Effector memory CD8-positive, alpha-beta T cell (primary cell): ENCODE measurements around the gene BRD8.
A peak's percentile ranks its signal among the peaks of the same experiment; 100 is the strongest.
"Not testable (repeated sequence)": the region's sequence is repeated elsewhere in the genome, so short reads cannot be mapped to it uniquely, and the experiment has no call there.

ENCODE experiments used
- ATAC-seq: fragments of 150-1000 bp; cut with Tn5 transposase; replicated peaks from 2 replicates; pipeline ENCODE4 v1.10.0; 2021; ENCODE audit warnings: mild to moderate bottlenecking, moderate library complexity
- DNase-seq, 3 experiments: peaks; one replicate each; pipeline ENCODE4 v3.0.0; 2021
- H3K27ac Mint-ChIP-seq, 2 donors: one replicate each; pipeline ENCODE4 v1.8.0; 2022; ENCODE audit warnings: mild to moderate bottlenecking in 2 of 2, mixed read lengths in 2 of 2, moderate library complexity in 2 of 2
- H3K27me3 Mint-ChIP-seq, 2 donors: one replicate each; pipeline ENCODE4 v1.8.0; 2022; ENCODE audit warnings: mixed read lengths in 2 of 2
- H3K36me3 Mint-ChIP-seq: one replicate; pipeline ENCODE4 v1.8.0; 2022; ENCODE audit warnings: mild to moderate bottlenecking, moderate library complexity, mixed read lengths; ENCODE audit not compliant: insufficient read depth
- H3K4me1 Mint-ChIP-seq, 2 donors: one replicate each; pipeline ENCODE4 v1.8.0; 2022; ENCODE audit warnings: low read depth in 2 of 2, mixed read lengths in 2 of 2
- H3K4me3 Mint-ChIP-seq, 2 donors: one replicate each; pipeline ENCODE4 v1.8.0; 2022; ENCODE audit warnings: mild to moderate bottlenecking in 2 of 2, mixed read lengths in 2 of 2, moderate library complexity in 2 of 2
- H3K9me3 Mint-ChIP-seq, 2 donors: one replicate each; pipeline ENCODE4 v1.8.0; 2022; ENCODE audit warnings: mixed read lengths in 2 of 2

BRD8 gene

GRCh38 chr5:138180841-138181240 lies 2.4 kb upstream of the BRD8 start:
- no peaks in the 10 kb centered on the region for H3K9me3 Mint-ChIP-seq
- H3K36me3 Mint-ChIP-seq: peaks cover 16% of the 10 kb centered on the region
- no peak overlapping the region for H3K4me3 Mint-ChIP-seq
- H3K27ac Mint-ChIP-seq: no peak overlapping the region
- ATAC-seq: no peak
- peaks cover 4 to 7% of the 10 kb centered on the region in 2 donors for H3K4me1 Mint-ChIP-seq
- DNase-seq: no peak
- H3K27me3 Mint-ChIP-seq: no peaks in the 10 kb centered on the region

GRCh38 chr5:138180183-138180782 lies 1.9 kb upstream of the BRD8 start:
- H3K4me1 Mint-ChIP-seq: peaks cover 4 to 7% of the 10 kb centered on the region in 2 donors
- peak in 1 of 3 experiments; percentile 15 for DNase-seq
- H3K9me3 Mint-ChIP-seq: no peaks in the 10 kb centered on the region
- H3K27me3 Mint-ChIP-seq: no peaks in the 10 kb centered on the region
- ATAC-seq: no peak
- peaks cover 21% of the 10 kb centered on the region for H3K36me3 Mint-ChIP-seq
- H3K4me3 Mint-ChIP-seq: peak overlapping the region in 1 of 2 donors; percentile 54
- H3K27ac Mint-ChIP-seq: no peak overlapping the region

- ATAC-seq (no peak), DNase-seq (no peak)
- H3K4me3 Mint-ChIP-seq: no peak overlapping the region
- H3K27ac Mint-ChIP-seq: no peak overlapping the region
- peaks cover 4 to 7% of the 10 kb centered on the region in 2 donors for H3K4me1 Mint-ChIP-seq
- no peaks in the 10 kb centered on the region for H3K27me3 Mint-ChIP-seq
- peaks cover 29% of the 10 kb centered on the region for H3K36me3 Mint-ChIP-seq
- no peaks in the 10 kb centered on the region for H3K9me3 Mint-ChIP-seq
These were observed 937 bp upstream of the BRD8 start for GRCh38 chr5:138179277-138179857.

GRCh38 chr5:138177941-138178515 lies 402 bp downstream of the BRD8 start:
- ATAC-seq: peak; percentile 19
- Mint-ChIP-seq H3K36me3 (peaks cover 39% of the 10 kb centered on the region), H3K27ac (no peak overlapping the region), H3K9me3 (no peaks in the 10 kb centered on the region), H3K4me3 (no peak overlapping the region), H3K4me1 (peaks cover 4 to 7% of the 10 kb centered on the region in 2 donors), H3K27me3 (no peaks in the 10 kb centered on the region)
- DNase-seq: peak in 1 of 3 experiments; percentile 2

- DNase-seq (no peak), ATAC-seq (no peak)
- no peaks in the 10 kb centered on the region for H3K9me3 Mint-ChIP-seq
- H3K27ac Mint-ChIP-seq: no peak overlapping the region
- no peaks in the 10 kb centered on the region for H3K27me3 Mint-ChIP-seq
- H3K4me1 Mint-ChIP-seq: peaks cover 1 to 4% of the 10 kb centered on the region in 2 donors
- H3K36me3 Mint-ChIP-seq: peaks cover 96% of the 10 kb centered on the region
- no peak overlapping the region for H3K4me3 Mint-ChIP-seq
These were observed 8.1 kb downstream of the BRD8 start for GRCh38 chr5:138170299-138170698.

- Mint-ChIP-seq H3K27me3 (no peaks in the 10 kb centered on the region), H3K9me3 (no peaks in the 10 kb centered on the region), H3K36me3 (peaks cover 97% of the 10 kb centered on the region), H3K27ac (no peak overlapping the region), H3K4me1 (peaks cover 3 to 5% of the 10 kb centered on the region in 2 donors), H3K4me3 (no peak overlapping the region)
- DNase-seq (no peak), ATAC-seq (no peak)
These were observed 9.3 kb downstream of the BRD8 start for GRCh38 chr5:138169124-138169523.

GRCh38 chr5:138163721-138164120 lies 14.7 kb downstream of the BRD8 start:
- no peak overlapping the region for H3K27ac Mint-ChIP-seq
- H3K9me3 Mint-ChIP-seq: no peaks in the 10 kb centered on the region
- peaks cover 3 to 4% of the 10 kb centered on the region in 2 donors for H3K4me1 Mint-ChIP-seq
- DNase-seq: no peak
- H3K4me3 Mint-ChIP-seq: no peak overlapping the region
- H3K27me3 Mint-ChIP-seq: no peaks in the 10 kb centered on the region
- ATAC-seq: no peak
- peaks cover 97% of the 10 kb centered on the region for H3K36me3 Mint-ChIP-seq

- no peak for DNase-seq
- no peaks in the 10 kb centered on the region for H3K9me3 Mint-ChIP-seq
- H3K27me3 Mint-ChIP-seq: no peaks in the 10 kb centered on the region
- H3K4me3 Mint-ChIP-seq: no peak overlapping the region
- no peak overlapping the region for H3K27ac Mint-ChIP-seq
- ATAC-seq: no peak
- H3K36me3 Mint-ChIP-seq: peaks cover 92% of the 10 kb centered on the region
- H3K4me1 Mint-ChIP-seq: peaks cover 1 to 4% of the 10 kb centered on the region in 2 donors
These were observed 17.7 kb downstream of the BRD8 start for GRCh38 chr5:138160706-138161105.

- peaks cover 82% of the 10 kb centered on the region for H3K36me3 Mint-ChIP-seq
- DNase-seq (no peak), ATAC-seq (no peak)
- no peak overlapping the region for H3K4me3 Mint-ChIP-seq
- H3K27me3 Mint-ChIP-seq: no peaks in the 10 kb centered on the region
- no peaks in the 10 kb centered on the region for H3K9me3 Mint-ChIP-seq
- peaks cover 0 to 4% of the 10 kb centered on the region in 2 donors for H3K4me1 Mint-ChIP-seq
- peak overlapping the region; percentile 30 to 66 for H3K27ac Mint-ChIP-seq
These were observed 18.8 kb downstream of the BRD8 start for GRCh38 chr5:138159666-138160065.

GRCh38 chr5:138157626-138158025 lies 20.8 kb downstream of the BRD8 start:
- no peak overlapping the region for H3K4me3 Mint-ChIP-seq
- peaks cover 62% of the 10 kb centered on the region for H3K36me3 Mint-ChIP-seq
- no peaks in the 10 kb centered on the region for H3K9me3 Mint-ChIP-seq
- H3K27ac Mint-ChIP-seq: no peak overlapping the region
- H3K27me3 Mint-ChIP-seq: no peaks in the 10 kb centered on the region
- H3K4me1 Mint-ChIP-seq: no peaks in the 10 kb centered on the region
- ATAC-seq (no peak), DNase-seq (no peak)

GRCh38 chr5:138155977-138156376 lies 22.5 kb downstream of the BRD8 start:
- H3K36me3 Mint-ChIP-seq: peaks cover 47% of the 10 kb centered on the region
- H3K27ac Mint-ChIP-seq, ATAC-seq, DNase-seq, H3K4me3 Mint-ChIP-seq, H3K9me3 Mint-ChIP-seq, H3K27me3 Mint-ChIP-seq, H3K4me1 Mint-ChIP-seq: not testable (repeated sequence)

GRCh38 chr5:138149530-138149929 lies 28.9 kb downstream of the BRD8 start:
- no peaks in the 10 kb centered on the region for H3K9me3 Mint-ChIP-seq
- no peaks in the 10 kb centered on the region for H3K36me3 Mint-ChIP-seq
- H3K4me1 Mint-ChIP-seq: no peaks in the 10 kb centered on the region
- DNase-seq (no peak), ATAC-seq (no peak)
- H3K27me3 Mint-ChIP-seq: no peaks in the 10 kb centered on the region
- no peak overlapping the region for H3K27ac Mint-ChIP-seq
- no peak overlapping the region for H3K4me3 Mint-ChIP-seq

- DNase-seq (no peak), ATAC-seq (no peak)
- Mint-ChIP-seq H3K4me3 (no peak overlapping the region), H3K9me3 (no peaks in the 10 kb centered on the region), H3K4me1 (no peaks in the 10 kb centered on the region), H3K27ac (no peak overlapping the region), H3K27me3 (no peaks in the 10 kb centered on the region), H3K36me3 (no peaks in the 10 kb centered on the region)
These were observed 29.6 kb downstream of the BRD8 start for GRCh38 chr5:138148811-138149210.

- H3K36me3 Mint-ChIP-seq, H3K4me3 Mint-ChIP-seq, H3K27me3 Mint-ChIP-seq, H3K9me3 Mint-ChIP-seq, H3K4me1 Mint-ChIP-seq, DNase-seq, H3K27ac Mint-ChIP-seq, ATAC-seq: not testable (repeated sequence)
These were observed 34.9 kb downstream of the BRD8 start for GRCh38 chr5:138143578-138143977.
